ENCODE results near the gene IL9. TPM values are rescaled to one million over a fixed set of nuclear protein-coding genes. Genes with fewer than 3 reads are reported as not detected.
A peak's percentile ranks its signal among the peaks of the same experiment; 100 is the strongest.

Gene IL9
- total RNA-seq (2021), result not detected in 2 replicates
- Bru-seq, nascent RNA, result not detected
- not detected for BruChase-seq, experiment 1, labeled RNA remaining after a 2-hour chase
- not detected for BruChase-seq, experiment 2, labeled RNA remaining after a 6-hour chase
- long read RNA-seq, result 0 reads

- Histone ChIP-seq H3K27me3 (ENCODE audit: insufficient read depth, low read depth) (peaks cover 16% of the 10 kb centered on the region; the same call in 1 of the 2 replicates), H3K4me2 (no peak within 1 kb of the TSS), H3K36me3 (ENCODE audit: low read depth) (no peaks in the 10 kb centered on the region), H3K9me3 (ENCODE audit: insufficient read depth, low read depth) (no peaks in the 10 kb centered on the region), H3K4me1 (replicated peaks; ENCODE audit: insufficient read depth) (peaks cover 20% of the 10 kb centered on the region), H3K9me2 (ENCODE audit: insufficient read depth) (no peaks in the 10 kb centered on the region), H2AFZ (no peak within 1 kb of the TSS), H3K27ac (no peak within 1 kb of the TSS), H3F3A (ENCODE audit: insufficient read depth, low read depth) (no peaks in the 10 kb centered on the region; the same call in 1 of the 2 replicates), H3K4me3 (no peak within 1 kb of the TSS), H4K20me1 (ENCODE audit: insufficient read depth) (no peaks in the 10 kb centered on the region), H3K79me2 (ENCODE audit: low read depth) (no peaks in the 10 kb centered on the region)
- ChIA-PET CTCF (no interaction called here), POLR2A (ENCODE audit: unreplicated experiment) (no interaction called here)
- no peak for DNase-seq
- TF ChIP-seq EZH2 (IDR thresholded peaks at IDR 0.05; ENCODE audit: low read depth) (no peak), CTCF (conservative IDR thresholded peaks at IDR 0.05) (no peak)
- BruUV-seq (replicated peaks), result no TSS peak
- intact Hi-C loops (cut with micrococcal nuclease; ENCODE audit: unreplicated experiment), result no loop called here
These were observed at the start of gene IL9 for GRCh38 chr5:135895474-135896006. IL9 (minus strand) TSS chr5:135895841; CDS start chr5:135895816, 25 bp downstream.

- peak; percentile 31 to 62 for DNase-seq
- intact Hi-C loops (cut with micrococcal nuclease; ENCODE audit: unreplicated experiment), result loop anchor here (1.0 to 5.0 kb wide), 5 partner anchors 58 to 268 kb away; no protein-coding TSS in a partner anchor
- H3K27me3 ChIP-seq (ENCODE audit: insufficient read depth, low read depth), result no peaks in the 10 kb centered on the region
- no peak overlapping the region for H3K4me3 ChIP-seq
- no peaks in the 10 kb centered on the region for H4K20me1 ChIP-seq (ENCODE audit: insufficient read depth)
- POLR2A ChIA-PET (ENCODE audit: unreplicated experiment), result no interaction called here
- H3F3A ChIP-seq (ENCODE audit: insufficient read depth, low read depth), result no peaks in the 10 kb centered on the region
- no peak overlapping the region for H3K27ac ChIP-seq
- no TSS peak for BruUV-seq (replicated peaks)
- no peak overlapping the region for H2AFZ ChIP-seq
- CTCF ChIA-PET, result interaction anchor here (0.7 to 1.2 kb wide), 4 partner anchors 113 to 138 kb away, joined by 3 to 8 read pairs (median 4); no protein-coding TSS in a partner anchor
- no peaks in the 10 kb centered on the region for H3K9me2 ChIP-seq (ENCODE audit: insufficient read depth)
- no peak for TF ChIP-seq EZH2 (IDR thresholded peaks at IDR 0.05; ENCODE audit: low read depth)
- peak; percentile 91 for TF ChIP-seq CTCF (conservative IDR thresholded peaks at IDR 0.05)
- no peak overlapping the region for H3K4me2 ChIP-seq
- no peaks in the 10 kb centered on the region for H3K79me2 ChIP-seq (ENCODE audit: low read depth)
- H3K4me1 ChIP-seq (replicated peaks; ENCODE audit: insufficient read depth), result no peaks in the 10 kb centered on the region
- H3K36me3 ChIP-seq (ENCODE audit: low read depth), result no peaks in the 10 kb centered on the region
- no peaks in the 10 kb centered on the region for H3K9me3 ChIP-seq (ENCODE audit: insufficient read depth, low read depth)
These were observed 49.4 kb upstream of the IL9 start for GRCh38 chr5:135944967-135945560.

GRCh38 chr5:135944564-135944963 lies 48.9 kb upstream of the IL9 start:
- Histone ChIP-seq H3K27ac (no peak overlapping the region), H3K4me3 (no peak overlapping the region), H3K4me2 (no peak overlapping the region), H3K4me1 (replicated peaks; ENCODE audit: insufficient read depth) (no peaks in the 10 kb centered on the region), H3K79me2 (ENCODE audit: low read depth) (no peaks in the 10 kb centered on the region), H3K9me2 (ENCODE audit: insufficient read depth) (no peaks in the 10 kb centered on the region), H4K20me1 (ENCODE audit: insufficient read depth) (no peaks in the 10 kb centered on the region), H2AFZ (no peak overlapping the region), H3K36me3 (ENCODE audit: low read depth) (no peaks in the 10 kb centered on the region), H3K27me3 (ENCODE audit: insufficient read depth, low read depth) (no peaks in the 10 kb centered on the region), H3K9me3 (ENCODE audit: insufficient read depth, low read depth) (no peaks in the 10 kb centered on the region), H3F3A (ENCODE audit: insufficient read depth, low read depth) (no peaks in the 10 kb centered on the region)
- intact Hi-C loops (cut with micrococcal nuclease; ENCODE audit: unreplicated experiment), result loop anchor here (2.0 kb wide), 1 partner anchor 268 kb away; no protein-coding TSS in a partner anchor
- BruUV-seq (replicated peaks), result no TSS peak
- ChIA-PET CTCF (interaction anchor here (1.0 to 1.2 kb wide), 3 partner anchors 119 to 139 kb away, joined by 3 to 8 read pairs (median 4); no protein-coding TSS in a partner anchor), POLR2A (ENCODE audit: unreplicated experiment) (no interaction called here)
- no peak for TF ChIP-seq CTCF (conservative IDR thresholded peaks at IDR 0.05)
- no peak for TF ChIP-seq EZH2 (IDR thresholded peaks at IDR 0.05; ENCODE audit: low read depth)
- no peak for DNase-seq
